H9 (cell line): Measurements from ENCODE around the gene NENF. TPM values are rescaled to one million over a fixed set of nuclear protein-coding genes. Genes with fewer than 3 reads are reported as not detected.
A peak's percentile ranks its signal among the peaks of the same experiment; 100 is the strongest.

Source experiments
- DNase-seq: peaks from one replicate; pipeline ENCODE4 v3.0.0-alpha.2; 2017
- H2AFZ ChIP-seq: one replicate; pipeline ENCODE4 v1.6.1; 2013; ENCODE audit warnings: mild to moderate bottlenecking, low read length, control low read depth, moderate library complexity
- H2AK5ac ChIP-seq: 2 replicates; pipeline ENCODE4 v1.6.1; 2013; ENCODE audit warnings: low read length, control low read depth, mixed read lengths; ENCODE audit not compliant: insufficient read length
- H2BK120ac ChIP-seq: one replicate; pipeline ENCODE4 v1.6.1; 2013; ENCODE audit warnings: low read depth, mild to moderate bottlenecking, low read length, control low read depth, inconsistent platforms; ENCODE audit not compliant: poor library complexity, severe bottlenecking
- H2BK12ac ChIP-seq: 2 replicates; pipeline ENCODE4 v1.6.1; 2013; ENCODE audit warnings: low read length, control low read depth, mixed read lengths, low read depth; ENCODE audit not compliant: insufficient read length
- H2BK15ac ChIP-seq: 2 replicates; pipeline ENCODE4 v1.6.1; 2013; ENCODE audit warnings: low read depth, low read length, control low read depth
- H2BK20ac ChIP-seq: one replicate; pipeline ENCODE4 v1.6.1; 2013; ENCODE audit warnings: low read depth, mild to moderate bottlenecking, low read length, control low read depth, inconsistent platforms; ENCODE audit not compliant: poor library complexity, severe bottlenecking
- H2BK5ac ChIP-seq: 2 replicates; pipeline ENCODE4 v1.6.1; 2013; ENCODE audit warnings: low read length, control low read depth, mixed read lengths; ENCODE audit not compliant: insufficient read length
- H3K14ac ChIP-seq: 2 replicates; pipeline ENCODE4 v1.6.1; 2013; ENCODE audit warnings: low read length, control low read depth; ENCODE audit not compliant: insufficient read depth
- H3K18ac ChIP-seq: 2 replicates; pipeline ENCODE4 v1.6.1; 2013; ENCODE audit warnings: low read depth, mild to moderate bottlenecking, mixed read lengths, low read length, control low read depth; ENCODE audit not compliant: insufficient read length
- H3K23ac ChIP-seq: 2 replicates; pipeline ENCODE4 v1.6.1; 2013; ENCODE audit warnings: low read length, control low read depth, mixed read lengths, low read depth; ENCODE audit not compliant: insufficient read length
- H3K23me2 ChIP-seq: 2 replicates; pipeline ENCODE4 v1.6.1; 2013; ENCODE audit warnings: low read depth, mild to moderate bottlenecking, mixed read lengths, low read length, control low read depth; ENCODE audit not compliant: insufficient read length, poor library complexity, severe bottlenecking
- H3K27ac ChIP-seq: 2 replicates; pipeline ENCODE4 v1.5.1; 2013; ENCODE audit warnings: low read length, control low read depth, mixed read lengths, low read depth; ENCODE audit not compliant: insufficient read length
- H3K27me3 ChIP-seq: 2 replicates; pipeline ENCODE4 v1.6.1; 2013; ENCODE audit warnings: low read length, control low read depth, inconsistent platforms; ENCODE audit not compliant: insufficient read depth
- H3K4ac ChIP-seq: 2 replicates; pipeline ENCODE4 v1.6.1; 2013; ENCODE audit warnings: low read depth, mild to moderate bottlenecking, control low read depth, inconsistent platforms, low read length, moderate library complexity
- H3K4me1 ChIP-seq: 2 replicates; pipeline ENCODE4 v1.6.1; 2013; ENCODE audit warnings: low read length, control low read depth, inconsistent platforms; ENCODE audit not compliant: insufficient read depth
- H3K4me2 ChIP-seq: 2 replicates; pipeline ENCODE4 v1.6.1; 2013; ENCODE audit warnings: low read length, control low read depth, mixed read lengths; ENCODE audit not compliant: insufficient read length, insufficient read depth
- H3K56ac ChIP-seq: 2 replicates; pipeline ENCODE4 v1.6.1; 2013; ENCODE audit warnings: low read depth, mild to moderate bottlenecking, mixed read lengths, low read length, control low read depth; ENCODE audit not compliant: insufficient read length
- H3K79me1 ChIP-seq: 2 replicates; pipeline ENCODE4 v1.6.1; 2013; ENCODE audit warnings: low read depth, mild to moderate bottlenecking, moderate library complexity, low read length, control low read depth, inconsistent platforms; ENCODE audit not compliant: insufficient read depth, poor library complexity, severe bottlenecking
- H3K79me2 ChIP-seq: 2 replicates; pipeline ENCODE4 v1.6.1; 2013; ENCODE audit warnings: low read length, control low read depth, inconsistent platforms; ENCODE audit not compliant: insufficient read depth
- H3K9ac ChIP-seq: 2 replicates; pipeline ENCODE4 v1.6.1; 2013; ENCODE audit warnings: low read length, control low read depth, mixed read lengths; ENCODE audit not compliant: insufficient read length; ENCODE audit errors: extremely low read depth
- H3K9me3 ChIP-seq: one replicate; pipeline ENCODE4 v1.6.1; 2013; ENCODE audit warnings: low read depth, low read length, inconsistent platforms; ENCODE audit not compliant: control insufficient read depth
- H3T11ph ChIP-seq: one replicate; pipeline ENCODE4 v1.6.1; 2013; ENCODE audit warnings: mild to moderate bottlenecking, low read length, control low read depth, inconsistent platforms
- H4K20me1 ChIP-seq: one replicate; pipeline ENCODE4 v1.6.1; 2013; ENCODE audit not compliant: control insufficient read depth, insufficient read length, insufficient read depth
- H4K5ac ChIP-seq: 2 replicates; pipeline ENCODE4 v1.6.1; 2013; ENCODE audit warnings: low read depth, mild to moderate bottlenecking, mixed read lengths, low read length, control low read depth; ENCODE audit not compliant: insufficient read length
- H4K8ac ChIP-seq: replicated peaks from 2 replicates; pipeline ENCODE4 v1.6.1; 2013; ENCODE audit warnings: low read length, control low read depth, mixed read lengths, low read depth; ENCODE audit not compliant: insufficient read length
- H4K91ac ChIP-seq: 2 replicates; pipeline ENCODE4 v1.6.1; 2013; ENCODE audit warnings: low read depth, mild to moderate bottlenecking, moderate library complexity, mixed read lengths, low read length, control low read depth; ENCODE audit not compliant: insufficient read length
- H3K27ac Mint-ChIP-seq, 3 experiments: 2 replicates in 2 of 3; 3 replicates in 1 of 3; pipeline ENCODE4 v1.8.0; 2020 to 2021; ENCODE audit warnings: mixed read lengths in 3 of 3, mild to moderate bottlenecking in 1 of 3, moderate library complexity in 1 of 3
- H3K27me3 Mint-ChIP-seq: 2 replicates; pipeline ENCODE4 v1.8.0; 2021; ENCODE audit warnings: low read depth, mild to moderate bottlenecking, moderate library complexity, mixed read lengths
- H3K36me3 Mint-ChIP-seq, 3 experiments: 2 replicates in 2 of 3; 3 replicates in 1 of 3; pipeline ENCODE4 v1.8.0; 2020 to 2021; ENCODE audit warnings: low read depth in 3 of 3, mixed read lengths in 3 of 3; ENCODE audit not compliant: insufficient read depth in 1 of 3
- H3K4me1 Mint-ChIP-seq, 2 experiments: 2 replicates each; pipeline ENCODE4 v1.8.0; 2020; ENCODE audit warnings: mixed read lengths in 2 of 2
- H3K4me3 Mint-ChIP-seq, 2 experiments: 2 replicates in 1 of 2; 3 replicates in 1 of 2; pipeline ENCODE4 v1.8.0; 2020 to 2021; ENCODE audit warnings: mild to moderate bottlenecking in 2 of 2, mixed read lengths in 2 of 2, moderate library complexity in 1 of 2
- H3K9me3 Mint-ChIP-seq, 2 experiments: 2 replicates in 1 of 2; 3 replicates in 1 of 2; pipeline ENCODE4 v1.8.0; 2020; ENCODE audit warnings: mild to moderate bottlenecking in 2 of 2, mixed read lengths in 2 of 2, moderate library complexity in 1 of 2
- WGBS: extraction: QIAGEN DNeasy Blood & Tissue Kit; methylation state at CpG from one replicate; pipeline ENCODE4 v1.1.7; 2013; ENCODE audit warnings: missing lambda C conversion rate, low lambda C conversion rate, mixed read lengths; ENCODE audit not compliant: insufficient read length; ENCODE audit errors: extremely low coverage; 5-methylcytosine and 5-hydroxymethylcytosine counted together
- total RNA-seq: library from RNA; stranded (reverse); gene quantifications from 2 replicates; pipeline ENCODE4 v1.2.1, GENCODE V29; 2021
- TF ChIP-seq, protein P1 (sequence below): fragments of 200-600 bp; sonication (generic); conservative IDR thresholded peaks from 3 replicates; pipeline ENCODE4 v1.8.0; 2021; ENCODE audit warnings: antibody characterized with exemption, mild to moderate bottlenecking

The NENF gene
- total RNA-seq, 1 experiment from 2014 or later, result 28.3 TPM

DNA sequence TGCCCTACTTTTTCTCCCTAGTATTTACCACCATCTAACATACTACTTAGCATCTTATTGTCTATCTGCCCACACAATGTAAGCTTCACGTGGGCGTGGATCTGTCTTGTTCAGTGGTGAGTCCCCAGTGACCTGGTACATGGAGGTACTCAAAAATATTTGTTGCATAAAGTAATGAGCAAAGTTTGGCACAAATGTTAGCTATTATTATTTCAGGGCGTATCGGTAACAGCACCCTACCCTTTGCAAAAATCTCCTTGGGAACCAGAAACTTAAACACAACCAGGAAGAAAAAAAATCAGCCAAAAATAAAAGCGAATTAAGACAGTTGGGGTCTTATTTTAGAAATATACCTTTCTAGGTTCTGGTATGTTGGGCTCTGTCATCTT, 454 bp upstream of the NENF start:
- no peak overlapping the region for H2BK12ac ChIP-seq
- no peaks in the 10 kb centered on the region for H3K4me1 ChIP-seq
- H2BK120ac ChIP-seq, result no peak overlapping the region
- no peak overlapping the region for H3K9ac ChIP-seq
- no peak overlapping the region for H3T11ph ChIP-seq
- H3K23ac ChIP-seq, result no peak overlapping the region
- TF ChIP-seq, protein P1, sequence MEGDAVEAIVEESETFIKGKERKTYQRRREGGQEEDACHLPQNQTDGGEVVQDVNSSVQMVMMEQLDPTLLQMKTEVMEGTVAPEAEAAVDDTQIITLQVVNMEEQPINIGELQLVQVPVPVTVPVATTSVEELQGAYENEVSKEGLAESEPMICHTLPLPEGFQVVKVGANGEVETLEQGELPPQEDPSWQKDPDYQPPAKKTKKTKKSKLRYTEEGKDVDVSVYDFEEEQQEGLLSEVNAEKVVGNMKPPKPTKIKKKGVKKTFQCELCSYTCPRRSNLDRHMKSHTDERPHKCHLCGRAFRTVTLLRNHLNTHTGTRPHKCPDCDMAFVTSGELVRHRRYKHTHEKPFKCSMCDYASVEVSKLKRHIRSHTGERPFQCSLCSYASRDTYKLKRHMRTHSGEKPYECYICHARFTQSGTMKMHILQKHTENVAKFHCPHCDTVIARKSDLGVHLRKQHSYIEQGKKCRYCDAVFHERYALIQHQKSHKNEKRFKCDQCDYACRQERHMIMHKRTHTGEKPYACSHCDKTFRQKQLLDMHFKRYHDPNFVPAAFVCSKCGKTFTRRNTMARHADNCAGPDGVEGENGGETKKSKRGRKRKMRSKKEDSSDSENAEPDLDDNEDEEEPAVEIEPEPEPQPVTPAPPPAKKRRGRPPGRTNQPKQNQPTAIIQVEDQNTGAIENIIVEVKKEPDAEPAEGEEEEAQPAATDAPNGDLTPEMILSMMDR, result no peak
- no CpG with 5 or more reads among the region's 5 CpGs for WGBS
- no peak overlapping the region for H3K14ac ChIP-seq
- peaks cover 4% of the 10 kb centered on the region for H3K23me2 ChIP-seq
- no peak overlapping the region for H2BK5ac ChIP-seq
- H3K79me1 ChIP-seq, result no peaks in the 10 kb centered on the region
- no peak overlapping the region for H2AFZ ChIP-seq
- peaks cover 34% of the 10 kb centered on the region for H3K27me3 Mint-ChIP-seq
- H3K4me1 Mint-ChIP-seq, result peaks cover 14 to 23% of the 10 kb centered on the region in 2 experiments
- H2BK20ac ChIP-seq, result no peak overlapping the region
- H3K27ac Mint-ChIP-seq, result no peak overlapping the region
- H3K9me3 ChIP-seq, result no peaks in the 10 kb centered on the region
- H3K4me2 ChIP-seq, result peak overlapping the region; percentile 47
- no peaks in the 10 kb centered on the region for H3K27me3 ChIP-seq
- no peak for DNase-seq
- H3K56ac ChIP-seq, result no peak overlapping the region
- no peaks in the 10 kb centered on the region for H3K36me3 Mint-ChIP-seq
- no peak overlapping the region for H3K27ac ChIP-seq
- no peak overlapping the region for H4K91ac ChIP-seq
- H4K8ac ChIP-seq, result no peak overlapping the region
- no peak overlapping the region for H3K4ac ChIP-seq
- H3K4me3 Mint-ChIP-seq, result peak overlapping the region; percentile 54 to 73
- no peak overlapping the region for H2AK5ac ChIP-seq
- H3K79me2 ChIP-seq, result no peaks in the 10 kb centered on the region
- no peak overlapping the region for H2BK15ac ChIP-seq
- H3K18ac ChIP-seq, result no peak overlapping the region
- no peaks in the 10 kb centered on the region for H3K9me3 Mint-ChIP-seq
- H4K20me1 ChIP-seq, result no peaks in the 10 kb centered on the region
- no peak overlapping the region for H4K5ac ChIP-seq
